K562 (cell line): ENCODE measurements around the gene USH1G. TPM values are rescaled to one million over a fixed set of nuclear protein-coding genes. Genes with fewer than 3 reads are reported as not detected.

Experiments
- CHD2 ChIP-seq: IDR thresholded peaks from 2 replicates; pipeline ENCODE4 v1.6.1; 2011; ENCODE audit warnings: low read depth, low read length
- E2F8 ChIP-seq: fragments of 450-650 bp; IDR thresholded peaks from 2 replicates; pipeline ENCODE4 v1.7.1; 2018; ENCODE audit warnings: mild to moderate bottlenecking, low read depth; ENCODE audit not compliant: partially characterized antibody
- ERF ChIP-seq: fragments of 450-650 bp; formaldehyde crosslinking; IDR thresholded peaks from 2 replicates; pipeline ENCODE4 v1.4.0; 2020; ENCODE audit warnings: mild to moderate bottlenecking, mixed read lengths
- ETV5 ChIP-seq: sonication (generic); formaldehyde crosslinking; IDR thresholded peaks from 2 replicates; pipeline ENCODE4 v1.4.0; 2020; ENCODE audit warnings: low read depth, mild to moderate bottlenecking, missing genetic modification reagents
- MLLT1 ChIP-seq, 2 experiments: fragments of 450-650 bp; IDR thresholded peaks; 2 replicates each; pipeline ENCODE4 v1.6.1; 2016
- POLR2H ChIP-seq: IDR thresholded peaks from 2 replicates; pipeline ENCODE4 v1.6.1; 2016; ENCODE audit warnings: missing genetic modification characterization, low read depth, mild to moderate bottlenecking, control low read depth, missing compliant biosample characterization, moderate library complexity
- POU5F1 ChIP-seq: fragments of 150-350 bp; IDR thresholded peaks from 2 replicates; pipeline ENCODE4 v1.6.1; 2014; ENCODE audit warnings: borderline replicate concordance, low read length, low read depth, mild to moderate bottlenecking; ENCODE audit not compliant: partially characterized antibody
- PTBP1 ChIP-seq: fragments of 200-400 bp; formaldehyde crosslinking; IDR thresholded peaks from 2 replicates; pipeline ENCODE4 v1.6.1; 2017; ENCODE audit warnings: low read depth, low read length
- RCOR1 ChIP-seq, 2 experiments: IDR thresholded peaks; 2 replicates each; pipeline ENCODE4 v1.6.1; 2012; ENCODE audit warnings: low read depth in 2 of 2, low read length in 2 of 2, borderline replicate concordance in 1 of 2, improper control_type of control experiment in 1 of 2
- SMAD4 ChIP-seq: fragments of 250-450 bp; sonication (Bioruptor Pico); conservative IDR thresholded peaks from 2 replicates; pipeline ENCODE4 v1.8.0; 2021; ENCODE audit warnings: inconsistent platforms, mild to moderate bottlenecking, moderate library complexity
- ZBTB1 ChIP-seq: sonication (generic); formaldehyde crosslinking; IDR thresholded peaks from 2 replicates; pipeline ENCODE4 v1.8.1; 2023; ENCODE audit warnings: missing genetic modification reagents, low read depth, mild to moderate bottlenecking, borderline replicate concordance
- ZKSCAN8 ChIP-seq: fragments of 200-800 bp; sonication (Bioruptor generic); IDR thresholded peaks from 2 replicates; pipeline ENCODE4 v1.6.1; 2016; ENCODE audit warnings: missing genetic modification characterization, missing compliant biosample characterization
- ZNF639 ChIP-seq, 2 experiments: fragments of 200-800 bp in 1 of 2; sonication (Bioruptor generic) in 1 of 2; sonication (generic) in 1 of 2; formaldehyde crosslinking in 1 of 2; IDR thresholded peaks in 1 of 2; conservative IDR thresholded peaks in 1 of 2; 2 replicates each; pipeline versions ENCODE4 v1.5.0 to v1.6.1; 2016 to 2020; ENCODE audit warnings: missing compliant biosample characterization in 1 of 2, missing genetic modification characterization in 1 of 2, missing genetic modification reagents in 1 of 2
- polyA plus RNA-seq, 8 experiments: library from polyadenylated mRNA; depleted of rRNA in 4 of 8; stranded (reverse) in 5 of 8; unstranded in 3 of 8; fragments of >200 nt; fragmentation: Nextera tagmentation in 2 of 8; fragmentation: Illumina TruSeq in 1 of 8; extraction: Ambion mirVana in 2 of 8; extraction: Trizol in 1 of 8; gene quantifications; 2 replicates each; pipeline versions ENCODE4 v1.2.1 to v1.2.3, GENCODE V29; 2011 to 2014; ENCODE audit warnings: inconsistent platforms in 1 of 8, missing spikeins in 1 of 8
- total RNA-seq, 7 experiments: library from RNA; depleted of rRNA in 6 of 7; stranded (reverse); fragments of >200 nt in 6 of 7; fragmentation: Illumina TruSeq in 2 of 7; extraction: Trizol in 2 of 7; gene quantifications; 2 replicates each; pipeline versions ENCODE4 v1.2.1 to v1.2.3, GENCODE V29; 2011 to 2021; ENCODE audit warnings: low replicate concordance in 1 of 7
- TF ChIP-seq, protein P1 (sequence below), 2 experiments: IDR thresholded peaks; 2 replicates each; pipeline ENCODE4 v1.6.1; 2011; ENCODE audit warnings: borderline replicate concordance in 1 of 2, control low read depth in 1 of 2, low read depth in 1 of 2, low read length in 1 of 2, mild to moderate bottlenecking in 1 of 2, mixed read lengths in 1 of 2, moderate library complexity in 1 of 2; ENCODE audit not compliant: insufficient read depth in 1 of 2, insufficient read length in 1 of 2, poor library complexity in 1 of 2, severe bottlenecking in 1 of 2; ENCODE audit errors: extremely low read depth in 1 of 2
- TF ChIP-seq, protein P2 (sequence below): fragments of 250-450 bp; sonication (Bioruptor Pico); IDR thresholded peaks from 2 replicates; pipeline ENCODE4 v1.9.0; 2021; ENCODE audit warnings: mild to moderate bottlenecking, inconsistent platforms

USH1G gene
- total and polyA plus RNA-seq, 9 of the 15 experiments (the other 6 are each of a cell fraction or from before 2014, with no cell fraction given): 0.22 to 1.00 (median 0.64) TPM; not detected in 2

DNA sequence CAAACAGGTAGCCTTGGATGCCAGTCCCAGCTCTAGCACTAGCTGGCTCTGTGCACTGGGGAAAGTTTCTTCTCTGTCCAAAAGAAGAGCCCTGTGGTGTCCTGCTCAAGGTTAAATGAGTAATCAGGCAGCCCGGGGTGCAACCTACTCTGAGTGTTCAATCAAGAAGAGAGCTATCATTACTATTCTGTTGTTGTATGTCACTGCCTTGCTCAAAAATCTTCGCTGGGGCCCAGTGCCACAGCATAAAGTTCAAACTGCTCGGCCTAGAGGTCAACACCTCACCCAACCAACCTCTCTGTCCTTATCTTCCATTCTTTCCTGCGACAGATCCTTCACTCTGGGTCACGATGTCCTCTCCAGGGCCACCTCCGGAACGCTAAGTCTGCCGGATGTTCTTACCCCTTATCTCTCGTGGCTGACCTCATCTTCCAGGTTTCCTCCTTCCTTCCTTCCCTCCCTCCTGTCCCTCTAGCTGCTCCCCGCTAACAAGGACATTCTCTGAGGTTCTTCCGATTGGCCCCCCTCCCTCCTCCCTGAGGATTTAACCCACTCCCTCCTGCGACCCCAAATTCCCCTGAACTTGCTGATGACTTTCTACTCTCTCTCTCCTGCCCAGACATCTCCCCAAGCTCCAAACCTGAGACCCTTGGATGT is 54.7 kb downstream of the USH1G start (continued):
- TF ChIP-seq ETV5: peak; percentile 93
- TF ChIP-seq ERF: no peak
- TF ChIP-seq MLLT1 (IDR thresholded peaks at IDR 0.05): peak in 1 of 2 experiments; percentile 77; a peak in 2 of 4 replicates
- no peak for TF ChIP-seq ZKSCAN8 (CRISPR knock-in tag)
- TF ChIP-seq ZNF639 (CRISPR knock-in tag; conservative IDR thresholded peaks at IDR 0.05 in 1 of 2, IDR thresholded peaks at IDR 0.05 in 1 of 2): peak in 1 of 2 experiments; percentile 68; a peak in 2 of 4 replicates
- TF ChIP-seq POU5F1: no peak
- peak; percentile 44 for TF ChIP-seq E2F8
- TF ChIP-seq, protein P1, sequence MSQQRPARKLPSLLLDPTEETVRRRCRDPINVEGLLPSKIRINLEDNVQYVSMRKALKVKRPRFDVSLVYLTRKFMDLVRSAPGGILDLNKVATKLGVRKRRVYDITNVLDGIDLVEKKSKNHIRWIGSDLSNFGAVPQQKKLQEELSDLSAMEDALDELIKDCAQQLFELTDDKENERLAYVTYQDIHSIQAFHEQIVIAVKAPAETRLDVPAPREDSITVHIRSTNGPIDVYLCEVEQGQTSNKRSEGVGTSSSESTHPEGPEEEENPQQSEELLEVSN (IDR thresholded peaks at IDR 0.05; ENCODE audit: borderline replicate concordance in 1 of 2, extremely low read depth in 1 of 2, insufficient read depth in 1 of 2, insufficient read length in 1 of 2, low read depth in 1 of 2, low read length in 1 of 2, poor library complexity in 1 of 2, severe bottlenecking in 1 of 2): peak in 1 of 2 experiments; percentile 37
- no peak for TF ChIP-seq ZBTB1 (CRISPR knock-in tag)
- peak; percentile 76; the same call in 1 of the 2 replicates for TF ChIP-seq SMAD4 (CRISPR knock-in tag)
- no peak for TF ChIP-seq PTBP1
- TF ChIP-seq CHD2: no peak
- TF ChIP-seq POLR2H (tag): peak; percentile 55; the same call in 1 of the 2 replicates
- TF ChIP-seq, protein P2, sequence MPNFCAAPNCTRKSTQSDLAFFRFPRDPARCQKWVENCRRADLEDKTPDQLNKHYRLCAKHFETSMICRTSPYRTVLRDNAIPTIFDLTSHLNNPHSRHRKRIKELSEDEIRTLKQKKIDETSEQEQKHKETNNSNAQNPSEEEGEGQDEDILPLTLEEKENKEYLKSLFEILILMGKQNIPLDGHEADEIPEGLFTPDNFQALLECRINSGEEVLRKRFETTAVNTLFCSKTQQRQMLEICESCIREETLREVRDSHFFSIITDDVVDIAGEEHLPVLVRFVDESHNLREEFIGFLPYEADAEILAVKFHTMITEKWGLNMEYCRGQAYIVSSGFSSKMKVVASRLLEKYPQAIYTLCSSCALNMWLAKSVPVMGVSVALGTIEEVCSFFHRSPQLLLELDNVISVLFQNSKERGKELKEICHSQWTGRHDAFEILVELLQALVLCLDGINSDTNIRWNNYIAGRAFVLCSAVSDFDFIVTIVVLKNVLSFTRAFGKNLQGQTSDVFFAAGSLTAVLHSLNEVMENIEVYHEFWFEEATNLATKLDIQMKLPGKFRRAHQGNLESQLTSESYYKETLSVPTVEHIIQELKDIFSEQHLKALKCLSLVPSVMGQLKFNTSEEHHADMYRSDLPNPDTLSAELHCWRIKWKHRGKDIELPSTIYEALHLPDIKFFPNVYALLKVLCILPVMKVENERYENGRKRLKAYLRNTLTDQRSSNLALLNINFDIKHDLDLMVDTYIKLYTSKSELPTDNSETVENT (CRISPR knock-in tag): no peak
- TF ChIP-seq RCOR1 (IDR thresholded peaks at IDR 0.05; ENCODE audit: borderline replicate concordance in 1 of 2, low read depth in 2 of 2, low read length in 2 of 2): peak in 1 of 2 experiments; percentile 95; a peak in 2 of 4 replicates
